GM18867 (cell line): Measurements from ENCODE around the gene RSF1.
"Not testable (repeated sequence)": the region's sequence is repeated elsewhere in the genome, so short reads cannot be mapped to it uniquely, and the experiment has no call there.

Source experiments
- ATAC-seq: cut with Tn5 transposase; IDR thresholded peaks from one replicate; pipeline ENCODE4 v1.9.1; 2021; ENCODE audit warnings: mild to moderate bottlenecking, moderate library complexity; ENCODE audit not compliant: unreplicated experiment

RSF1 gene

DNA sequence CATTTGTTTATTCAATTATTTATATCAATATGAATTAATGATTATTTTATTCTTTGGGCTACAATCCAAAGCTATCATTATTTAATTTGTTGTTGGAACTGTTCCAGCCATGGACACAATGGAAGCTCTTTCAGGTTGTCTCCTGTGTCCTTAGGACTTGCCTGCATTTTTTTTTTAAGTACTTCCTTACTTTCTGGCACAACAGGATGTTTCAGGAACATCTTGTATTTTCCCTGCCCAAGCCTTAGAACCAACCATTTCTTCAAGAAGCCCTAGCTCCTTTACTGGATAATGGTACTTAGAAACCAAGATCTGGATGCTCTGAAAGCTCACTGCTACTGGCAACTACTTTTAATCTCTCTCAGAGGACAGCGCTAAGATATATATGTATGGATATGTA is 125.1 kb downstream of the RSF1 start:
- ATAC-seq, result no peak

DNA sequence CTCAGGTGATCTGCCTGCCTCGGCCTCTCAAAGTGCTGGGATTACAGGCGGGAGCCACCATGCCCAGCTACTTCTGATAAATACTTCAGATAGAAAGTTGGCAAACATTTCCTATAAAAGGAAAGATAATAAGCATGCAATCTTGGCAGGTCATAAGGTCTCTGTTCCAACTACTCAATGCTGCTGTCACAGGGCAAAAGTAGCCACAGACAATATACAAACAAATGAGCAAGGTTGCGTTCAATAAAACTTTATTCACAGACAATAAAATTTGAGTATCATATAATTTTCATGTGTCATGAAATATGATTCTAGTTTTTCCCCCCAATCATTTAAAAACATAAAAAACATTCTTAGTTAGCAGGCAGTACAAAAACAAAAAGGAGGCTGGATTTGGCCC is 129.9 kb downstream of the RSF1 start:
- ATAC-seq, result no peak

DNA sequence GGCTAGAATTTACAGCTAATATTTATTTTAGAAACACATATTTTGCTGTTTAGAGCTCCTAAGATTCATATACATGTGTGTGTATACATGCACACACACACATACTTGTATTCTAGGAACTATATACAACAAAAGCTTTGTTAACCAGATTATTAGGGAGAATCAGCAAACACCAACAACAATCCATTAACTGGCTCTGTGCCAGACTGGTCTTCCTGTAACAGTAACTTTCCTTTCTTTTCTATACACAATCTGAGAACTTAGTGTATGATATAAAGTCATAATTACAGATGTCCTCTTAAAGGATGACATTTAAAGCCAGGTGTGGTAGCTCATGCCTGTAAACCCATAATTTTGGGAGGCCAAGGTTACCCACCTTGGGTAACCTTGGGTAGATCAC is 133.4 kb downstream of the RSF1 start:
- ATAC-seq, result no peak

DNA sequence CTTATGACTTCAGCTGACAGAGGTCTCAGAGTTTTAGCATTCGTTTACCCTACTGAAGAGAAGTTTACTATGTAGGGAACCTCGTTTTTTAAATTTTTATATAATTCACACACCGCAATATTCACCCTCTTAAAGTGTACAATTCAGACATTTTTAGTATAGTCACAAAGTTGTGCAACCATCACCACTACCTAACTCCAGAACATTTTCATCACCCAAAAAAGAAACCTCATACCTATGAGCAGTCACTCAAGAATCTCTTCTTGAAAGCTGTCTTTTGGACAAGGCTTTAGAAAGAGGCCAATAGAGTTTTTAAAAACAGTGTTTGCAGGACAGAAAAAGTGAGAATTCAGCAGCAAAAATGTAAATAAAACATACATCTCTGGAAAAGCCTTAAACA is 143.4 kb downstream of the RSF1 start:
- ATAC-seq, result no peak

DNA sequence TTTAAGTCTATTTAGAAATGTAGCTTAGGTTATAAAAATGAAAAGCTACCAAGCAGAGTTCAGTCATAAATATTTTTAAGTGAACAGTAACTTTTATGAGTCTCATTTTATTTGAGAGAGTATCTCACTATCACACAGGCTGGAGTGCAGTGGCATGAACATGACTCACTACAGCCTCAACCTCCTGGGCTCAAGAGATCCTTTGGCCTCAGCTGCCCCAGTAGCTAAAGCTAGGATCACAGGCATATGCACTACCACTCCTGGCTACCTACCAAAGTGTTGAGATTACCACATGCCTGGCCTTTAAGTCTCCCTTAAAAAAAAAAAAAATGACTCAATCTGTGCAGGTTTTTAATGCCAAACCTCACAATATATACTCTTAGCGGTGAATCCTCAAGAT is 148.3 kb downstream of the RSF1 start:
- no peak for ATAC-seq

DNA sequence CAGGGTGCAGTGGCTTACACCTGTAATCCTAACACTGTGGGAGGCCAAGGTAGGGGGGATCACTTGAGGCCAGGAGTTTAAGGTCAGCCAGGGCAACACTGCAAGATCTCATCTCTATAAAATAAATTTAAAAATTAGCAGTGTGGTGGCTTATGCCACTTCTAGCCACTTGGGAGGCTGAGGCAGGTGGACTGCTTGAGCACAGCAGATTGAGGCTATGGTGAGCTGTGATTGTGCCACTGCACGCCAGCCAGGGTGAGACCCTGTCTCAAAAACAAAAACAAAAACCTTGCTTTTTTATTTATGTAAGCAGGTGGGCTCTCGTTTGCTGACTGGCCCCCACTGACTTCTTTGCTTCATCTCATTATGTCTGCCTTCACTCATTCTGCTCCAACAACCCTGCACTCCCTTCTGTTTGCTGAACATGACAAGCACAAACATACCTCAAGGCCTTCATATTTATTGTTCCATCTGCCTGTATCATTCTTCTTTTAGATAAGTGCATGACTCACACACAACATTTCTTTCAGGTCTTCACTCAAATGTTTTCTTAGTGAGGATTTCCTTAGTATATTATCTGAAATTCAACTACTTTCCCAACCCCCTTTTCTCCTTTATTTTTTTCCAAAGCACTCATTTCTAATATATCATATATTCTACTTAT is 150.5 kb downstream of the RSF1 start:
- no peak for ATAC-seq

DNA sequence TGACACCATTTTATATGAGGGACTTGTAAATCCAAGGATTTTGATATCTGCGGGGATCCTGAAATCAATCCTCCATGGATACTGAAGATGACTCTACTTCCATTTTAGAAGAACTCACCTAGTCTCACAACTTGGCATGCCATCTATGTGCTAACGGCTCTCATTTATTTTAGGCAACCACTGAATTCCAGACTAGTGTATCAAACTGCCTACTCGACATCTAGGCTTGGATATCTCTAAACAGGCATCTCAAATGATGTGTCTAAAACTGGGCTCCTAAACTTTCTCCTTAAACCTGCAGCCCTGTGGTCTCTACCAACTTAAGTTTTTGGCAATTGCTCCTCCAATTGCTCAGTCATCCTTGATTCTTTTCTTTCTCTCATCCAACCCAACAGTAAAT is 151.8 kb downstream of the RSF1 start:
- no peak for ATAC-seq

DNA sequence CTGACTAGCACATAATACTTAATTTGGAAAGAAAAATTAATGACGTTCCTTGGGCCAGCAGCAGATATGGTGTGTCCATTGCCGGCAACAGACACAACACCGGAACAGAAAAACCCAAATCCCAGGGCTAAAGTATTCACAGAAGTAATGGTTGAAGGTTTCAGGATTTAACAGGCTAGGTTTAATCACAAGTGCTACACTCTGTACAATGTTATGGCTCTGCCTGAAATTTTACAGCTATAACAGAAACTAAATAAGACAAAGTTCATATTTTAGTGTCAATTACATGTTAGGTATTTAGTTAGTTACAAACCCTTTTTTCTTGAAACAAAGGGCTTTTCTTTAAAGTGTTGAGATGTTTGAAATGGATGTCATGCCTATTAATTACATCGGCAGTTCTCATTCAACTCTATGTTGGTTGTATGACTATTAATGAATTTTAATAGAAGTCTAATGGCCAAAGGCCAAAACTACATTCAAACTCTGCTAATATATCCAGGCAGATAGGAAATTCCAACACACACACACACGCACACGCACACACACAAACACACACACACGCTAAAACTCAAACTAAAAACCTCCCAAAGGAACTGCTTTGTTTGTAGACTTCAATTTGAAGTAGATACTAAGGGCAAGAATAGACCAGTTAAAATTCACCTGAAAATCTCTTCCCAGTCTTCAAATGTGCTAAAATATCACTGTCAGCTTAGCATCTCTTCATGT is 155.1 kb downstream of the RSF1 start:
- no peak for ATAC-seq

DNA sequence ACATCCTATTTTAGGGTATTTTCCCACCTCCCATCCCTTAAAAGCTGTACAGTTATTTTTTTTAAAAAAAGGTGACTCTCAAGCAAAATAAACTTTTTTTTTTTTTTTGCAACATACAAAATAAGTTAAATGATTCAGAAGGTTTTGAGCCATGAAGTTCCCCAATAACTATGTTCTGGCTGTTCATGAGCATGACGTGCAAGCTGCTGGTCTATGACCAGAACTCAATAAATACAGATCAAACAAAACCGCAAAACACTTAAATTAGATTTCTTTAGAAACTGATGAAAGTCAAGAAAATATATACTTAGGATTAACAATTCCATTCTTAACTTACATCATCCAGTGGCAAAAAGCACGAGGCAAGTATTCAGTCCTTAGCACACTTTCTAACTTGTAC is 158.9 kb downstream of the RSF1 start:
- ATAC-seq, result no peak

DNA sequence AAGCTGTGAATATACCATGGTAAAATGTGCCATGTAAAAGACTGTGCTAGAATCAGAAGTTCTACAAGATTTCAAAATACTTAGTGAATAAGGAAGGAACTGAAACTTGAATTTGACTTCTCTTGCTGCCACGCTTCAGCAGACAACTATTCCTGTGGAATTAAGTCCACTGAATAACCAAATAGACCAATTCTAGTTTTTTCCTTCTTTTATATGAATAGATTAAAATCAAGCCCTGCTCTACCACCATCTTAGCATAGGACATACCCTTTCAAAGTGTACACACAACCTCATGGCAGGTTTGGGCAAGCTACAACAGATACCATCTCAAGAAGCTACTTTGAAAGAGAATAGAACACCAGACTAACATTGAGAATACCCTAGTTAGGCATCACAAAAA is 159.6 kb downstream of the RSF1 start:
- ATAC-seq, result no peak

DNA sequence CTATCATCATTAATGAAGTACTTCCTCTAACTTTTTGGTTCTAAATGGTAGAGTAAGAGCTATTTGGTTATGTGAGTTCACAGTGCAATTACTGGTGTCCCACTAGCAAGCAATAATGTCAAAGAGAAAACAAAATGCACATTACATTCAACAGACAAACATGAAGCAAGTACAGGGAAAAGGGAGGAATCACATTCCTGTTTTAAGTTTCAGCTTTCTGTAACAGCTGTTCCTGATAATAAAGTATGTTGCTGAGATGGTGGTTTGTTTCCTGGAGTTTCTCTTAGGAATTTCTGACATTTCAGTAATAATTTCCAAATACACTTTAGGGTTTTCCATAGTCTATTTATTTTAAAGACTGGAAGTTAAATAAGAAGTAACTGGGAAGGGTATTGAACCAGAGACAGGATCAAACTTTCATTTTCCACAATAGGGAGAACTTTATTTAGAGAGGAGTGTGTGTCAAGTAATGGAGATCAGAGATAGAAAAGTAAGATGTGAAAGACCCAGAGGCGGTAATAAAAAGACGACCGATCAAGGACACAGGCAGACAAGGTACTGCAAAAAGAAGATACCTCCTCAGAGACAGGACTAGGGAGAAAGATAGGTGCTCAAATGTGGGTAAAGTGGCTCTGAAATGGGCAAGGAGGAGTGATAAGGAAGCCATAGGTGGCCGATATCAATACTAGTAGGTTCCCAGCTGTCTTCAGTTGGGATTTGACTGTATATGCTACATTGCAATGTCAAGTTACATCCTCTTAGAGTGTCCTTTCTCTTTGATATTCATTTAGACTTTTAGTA is 162.1 kb downstream of the RSF1 start:
- no peak for ATAC-seq

DNA sequence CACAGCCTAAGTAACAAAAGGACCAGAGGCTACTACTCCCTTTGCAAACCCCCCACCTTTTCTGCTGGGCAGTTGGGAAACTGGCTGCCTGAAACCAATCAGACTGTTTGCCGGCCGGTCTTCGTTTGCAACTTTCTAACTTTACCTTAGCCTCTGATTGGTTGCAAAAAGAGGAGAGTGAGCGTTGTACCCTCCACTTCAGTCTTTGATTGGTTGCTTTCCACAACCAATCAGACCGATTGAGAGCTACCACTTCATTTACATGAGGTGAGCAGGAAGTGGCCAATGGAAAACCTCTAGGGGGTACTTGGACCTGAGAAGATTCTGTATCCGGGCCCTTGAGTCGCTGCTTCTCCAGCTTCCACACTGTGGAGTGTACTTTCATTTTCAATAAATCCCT is 164.2 kb downstream of the RSF1 start:
- ATAC-seq, result no peak

DNA sequence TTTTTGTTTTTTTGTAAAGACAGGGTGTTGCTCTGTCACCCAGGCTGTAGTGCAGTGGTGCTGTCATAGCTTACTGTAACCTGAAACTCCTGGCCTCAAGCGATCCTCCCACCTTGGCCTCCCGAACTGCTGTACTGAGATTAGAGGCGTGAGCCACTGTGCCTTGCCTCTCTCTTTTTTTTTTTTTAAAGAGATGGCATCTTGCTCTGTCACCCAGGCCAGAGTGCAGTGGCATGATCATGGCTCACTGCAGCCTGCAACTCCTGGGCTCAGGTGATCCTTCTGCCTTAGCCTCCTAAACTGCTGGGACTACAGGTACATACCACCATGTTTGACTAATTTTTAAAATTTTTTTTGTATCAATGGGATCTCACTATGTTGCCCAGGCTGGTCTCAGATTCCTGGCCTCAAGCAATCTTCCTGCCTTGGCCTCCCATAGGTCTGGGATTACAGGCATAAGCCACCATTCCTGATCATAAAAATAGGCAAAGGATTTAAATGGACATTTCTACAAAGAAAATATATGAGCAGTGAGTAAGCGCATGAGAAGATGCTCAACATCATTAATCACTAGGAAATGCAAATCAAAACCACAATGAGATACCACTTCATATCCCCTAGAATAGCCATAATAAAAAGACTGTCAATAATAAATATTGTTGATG is 165.6 kb downstream of the RSF1 start:
- no peak for ATAC-seq

DNA sequence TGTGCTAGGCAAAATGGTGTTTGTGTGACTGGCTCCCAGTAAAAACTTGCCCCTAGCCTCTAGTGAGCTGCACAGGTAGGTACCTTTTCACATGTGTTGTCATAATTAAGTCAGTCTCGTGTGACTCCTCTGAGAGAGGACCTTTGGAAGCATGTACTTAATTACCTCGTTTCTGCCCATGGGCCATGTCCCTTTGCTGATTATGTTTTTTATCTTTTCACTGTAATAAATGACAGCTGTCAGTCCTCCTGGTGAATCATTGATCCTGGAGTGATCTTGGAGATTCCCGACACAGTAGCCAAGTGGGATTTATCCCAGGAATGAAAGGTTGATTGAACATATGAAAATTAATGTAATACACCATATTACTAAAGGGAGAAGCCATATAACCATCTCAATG is 170.4 kb downstream of the RSF1 start:
- no peak for ATAC-seq

DNA sequence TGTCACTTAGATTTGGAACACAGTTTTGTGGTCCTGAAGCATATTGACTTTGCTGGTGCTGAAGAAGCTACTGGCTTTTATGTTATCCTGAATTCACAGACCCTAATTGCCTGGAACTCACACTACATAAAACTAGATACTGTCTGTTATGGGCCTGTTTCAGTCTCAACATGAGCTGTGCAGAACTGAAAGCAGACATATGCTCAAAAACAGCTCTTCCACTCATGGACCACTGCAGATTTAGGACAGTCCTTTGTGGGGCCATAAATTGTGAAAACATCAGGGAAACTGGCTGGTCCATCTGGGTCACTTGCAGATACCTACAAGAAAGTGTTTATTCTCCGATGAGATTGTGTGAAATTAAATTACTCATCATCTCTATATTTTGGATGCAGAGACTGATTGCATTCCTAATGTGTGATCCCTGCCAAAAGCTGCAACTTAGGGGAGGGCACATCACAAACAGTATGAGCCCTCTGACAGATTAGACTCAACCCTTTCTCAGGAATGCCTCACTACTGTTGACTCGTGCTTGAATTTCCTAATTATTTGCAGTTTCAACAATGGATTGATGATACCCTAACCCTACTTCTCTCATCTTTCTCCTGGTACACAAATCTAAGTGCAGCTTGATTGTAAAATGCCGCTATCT is 172.7 kb downstream of the RSF1 start:
- ATAC-seq, result no peak

DNA sequence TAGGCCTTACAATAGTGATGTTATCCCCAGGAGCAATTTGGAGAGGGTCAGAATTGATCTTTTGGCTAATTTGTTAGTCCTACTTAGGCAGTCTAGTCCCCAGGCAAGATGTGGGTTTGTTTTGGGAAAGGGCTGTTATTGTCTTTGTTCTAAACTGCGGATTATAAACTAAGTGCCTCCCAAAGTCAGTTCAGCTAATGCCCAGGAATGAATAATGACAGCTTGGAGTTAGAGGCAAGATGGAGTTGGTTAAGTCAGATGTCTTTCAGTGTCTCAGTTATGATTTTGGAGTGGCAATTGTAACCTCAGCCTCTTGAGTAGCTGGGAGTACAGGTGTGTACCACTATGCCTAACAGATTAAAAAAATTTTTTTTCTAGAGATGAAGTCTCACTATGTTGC is 175.6 kb downstream of the RSF1 start:
- ATAC-seq, result no peak

DNA sequence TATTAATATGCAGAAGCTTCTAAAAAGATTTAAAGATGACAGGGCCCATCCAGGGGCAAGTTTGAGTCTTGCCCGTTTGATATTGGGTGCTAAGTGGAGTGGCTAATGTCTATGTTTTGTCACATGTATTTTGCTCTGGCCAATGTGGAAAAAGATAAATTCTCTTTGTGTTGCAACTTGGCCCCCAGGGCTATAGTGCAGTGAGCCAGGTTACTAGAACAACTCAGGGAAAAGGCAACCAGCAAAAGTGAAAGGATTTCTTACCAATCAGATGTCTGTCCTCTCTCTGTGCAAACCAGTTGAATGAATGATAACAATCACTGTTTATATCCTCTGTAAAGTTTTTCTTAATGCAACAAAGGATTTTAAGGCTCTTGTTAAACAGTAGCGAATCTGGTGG is 178.3 kb downstream of the RSF1 start:
- no peak for ATAC-seq

DNA sequence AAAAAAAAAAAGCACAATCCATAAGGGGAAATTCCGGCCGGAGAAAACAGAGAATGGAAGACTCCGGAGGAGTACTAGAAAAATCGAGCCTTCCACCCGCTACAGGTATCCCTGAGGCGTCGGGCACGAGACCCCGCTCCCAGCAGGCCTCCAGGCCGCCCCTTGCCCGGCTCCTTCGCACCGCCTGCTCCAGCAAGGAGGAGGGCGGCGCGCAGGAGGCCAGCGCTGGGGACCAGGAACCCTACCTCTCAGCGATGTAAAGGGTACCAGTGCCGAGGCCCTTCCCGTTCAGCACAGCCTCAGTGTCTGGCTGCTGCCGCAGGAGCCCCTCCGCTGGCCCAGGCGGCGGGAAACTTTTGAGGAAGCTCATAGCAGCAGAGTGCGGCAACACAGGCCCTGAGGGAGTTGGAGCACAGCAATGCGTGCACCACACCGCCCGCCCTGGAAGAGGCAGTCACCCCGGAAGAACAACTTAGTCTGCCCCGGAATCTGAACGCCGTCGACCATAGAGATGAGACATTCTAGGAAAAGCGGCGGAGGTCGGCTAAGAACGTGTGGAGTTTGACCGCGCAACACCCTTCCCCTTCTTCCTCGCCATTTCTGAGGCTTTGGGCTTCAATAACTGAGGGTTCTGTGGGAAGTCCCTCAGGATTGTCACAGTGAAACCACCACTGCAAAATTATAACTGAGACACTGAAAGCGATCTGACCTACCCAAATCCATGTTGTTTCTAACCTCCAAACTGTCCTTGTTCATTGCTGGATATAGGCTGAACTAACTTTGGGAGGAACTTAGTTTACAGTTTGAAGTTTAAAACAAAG is 183.0 kb downstream of the RSF1 start, which contains the start of gene CLNS1A:
TSS of gene CLNS1A (minus strand) at position 450 of the 821 bp plus-strand sequence. CDS start at position 370, 80 bp downstream.
- peak; percentile 96 for ATAC-seq

DNA sequence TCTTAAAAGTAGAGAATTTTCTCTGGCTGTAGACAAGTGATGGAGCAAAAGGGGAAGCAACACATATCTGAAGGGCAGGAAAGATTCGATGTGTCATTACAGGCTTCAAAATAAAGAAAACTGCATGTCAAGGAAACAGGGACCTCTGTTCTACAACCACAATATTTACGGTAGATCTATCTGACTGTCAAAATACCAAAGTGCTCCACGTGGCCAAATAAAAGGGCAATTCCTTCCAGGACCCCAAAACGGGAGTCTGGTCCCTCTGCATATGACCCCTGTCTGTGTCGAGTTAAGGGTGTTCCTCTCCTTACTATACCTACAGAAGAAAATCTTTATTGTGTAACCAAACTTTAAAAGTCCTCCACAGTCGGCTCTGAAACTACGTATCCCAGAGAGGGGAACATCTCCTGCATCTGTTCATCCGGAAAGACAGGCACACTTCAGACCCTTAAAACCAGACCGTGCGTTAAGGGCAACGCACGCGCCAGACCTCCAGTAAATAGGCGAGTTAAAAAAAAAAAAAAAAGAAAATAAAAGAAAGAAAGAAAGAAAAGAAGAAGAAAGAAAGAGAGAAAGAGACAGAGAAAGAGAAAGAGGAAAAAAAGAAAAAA is 183.7 kb downstream of the RSF1 start:
- ATAC-seq, result no peak

DNA sequence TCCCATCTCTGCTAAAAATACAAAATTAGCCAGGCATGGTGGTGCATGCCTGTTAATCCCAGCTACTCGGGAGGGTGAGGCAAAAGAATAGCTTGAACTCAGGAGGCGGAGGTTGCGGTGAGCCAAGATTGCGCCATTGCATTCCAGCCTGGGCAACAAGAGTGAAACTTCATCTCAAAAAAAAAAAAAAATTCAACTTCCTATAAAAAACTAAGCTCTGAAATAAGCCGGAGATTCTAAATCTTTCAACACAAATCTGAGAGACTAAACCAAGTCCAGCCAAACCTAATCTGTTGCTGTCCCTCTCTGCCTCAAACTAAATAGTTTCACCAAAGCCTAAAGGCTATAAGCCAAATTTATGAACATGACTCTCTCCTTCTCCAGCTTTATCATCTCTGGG is 186.6 kb downstream of the RSF1 start:
- not testable (repeated sequence) for ATAC-seq
